Measurements from ENCODE around the gene PTPN2.

GRCh38 chr18:12930376-12930775 lies 46.3 kb upstream of the PTPN2 start:
- TF ChIP-seq, protein P1, sequence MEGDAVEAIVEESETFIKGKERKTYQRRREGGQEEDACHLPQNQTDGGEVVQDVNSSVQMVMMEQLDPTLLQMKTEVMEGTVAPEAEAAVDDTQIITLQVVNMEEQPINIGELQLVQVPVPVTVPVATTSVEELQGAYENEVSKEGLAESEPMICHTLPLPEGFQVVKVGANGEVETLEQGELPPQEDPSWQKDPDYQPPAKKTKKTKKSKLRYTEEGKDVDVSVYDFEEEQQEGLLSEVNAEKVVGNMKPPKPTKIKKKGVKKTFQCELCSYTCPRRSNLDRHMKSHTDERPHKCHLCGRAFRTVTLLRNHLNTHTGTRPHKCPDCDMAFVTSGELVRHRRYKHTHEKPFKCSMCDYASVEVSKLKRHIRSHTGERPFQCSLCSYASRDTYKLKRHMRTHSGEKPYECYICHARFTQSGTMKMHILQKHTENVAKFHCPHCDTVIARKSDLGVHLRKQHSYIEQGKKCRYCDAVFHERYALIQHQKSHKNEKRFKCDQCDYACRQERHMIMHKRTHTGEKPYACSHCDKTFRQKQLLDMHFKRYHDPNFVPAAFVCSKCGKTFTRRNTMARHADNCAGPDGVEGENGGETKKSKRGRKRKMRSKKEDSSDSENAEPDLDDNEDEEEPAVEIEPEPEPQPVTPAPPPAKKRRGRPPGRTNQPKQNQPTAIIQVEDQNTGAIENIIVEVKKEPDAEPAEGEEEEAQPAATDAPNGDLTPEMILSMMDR (IDR thresholded peaks at IDR 0.05; ENCODE audit: low read depth, low read length), result no peak
- no peak for TF ChIP-seq EZH2phosphoT487 (IDR thresholded peaks at IDR 0.05; ENCODE audit: low read depth)
